Activated CD8-positive, alpha-beta T cell treated with anti-CD3 and anti-CD28 coated beads for 36 hours (primary cell): ENCODE data around the gene GPR156. TPM values are rescaled to one million over a fixed set of nuclear protein-coding genes. Genes with fewer than 3 reads are reported as not detected.
"Not testable (repeated sequence)": the region's sequence is repeated elsewhere in the genome, so short reads cannot be mapped to it uniquely, and the experiment has no call there.

Experiments used
- ATAC-seq: fragments of 200-7000 bp; cut with Tn5 transposase; one replicate; pipeline ENCODE4 v1.10.0; 2021; ENCODE audit warnings: mild to moderate bottlenecking, moderate library complexity
- CTCF ChIA-PET: fragments of 350-600 bp; sonication (Branson Sonifier 250); formaldehyde crosslinking; loops from one replicate; lab custom pipeline; 2021; ENCODE audit warnings: antibody characterized with exemption; lab: Charles Lee
- POLR2A ChIA-PET: fragments of 350-600 bp; sonication (Branson Sonifier 250); formaldehyde crosslinking; loops from one replicate; lab custom pipeline; 2021; ENCODE audit warnings: antibody characterized with exemption; lab: Charles Lee
- DNase-seq: peaks from one replicate; pipeline ENCODE4 v3.0.0-alpha.2; 2020
- H3K27ac Mint-ChIP-seq: one replicate; pipeline ENCODE4 v1.8.0; 2021; ENCODE audit warnings: mild to moderate bottlenecking, mixed read lengths
- H3K27me3 Mint-ChIP-seq: one replicate; pipeline ENCODE4 v1.8.0; 2021; ENCODE audit warnings: mixed read lengths
- H3K36me3 Mint-ChIP-seq: one replicate; pipeline ENCODE4 v1.8.0; 2021; ENCODE audit warnings: low read depth, mixed read lengths
- H3K4me1 Mint-ChIP-seq: one replicate; pipeline ENCODE4 v1.8.0; 2021; ENCODE audit warnings: low read depth, mixed read lengths
- H3K4me3 Mint-ChIP-seq: one replicate; pipeline ENCODE4 v1.8.0; 2021; ENCODE audit warnings: mild to moderate bottlenecking, moderate library complexity, mixed read lengths
- H3K9me3 Mint-ChIP-seq: one replicate; pipeline ENCODE4 v1.8.0; 2021; ENCODE audit warnings: mixed read lengths
- CTCF ChIP-seq: fragments of 200-600 bp; IDR thresholded peaks from one replicate; pipeline ENCODE4 v1.8.0; 2022; ENCODE audit warnings: antibody characterized with exemption, mild to moderate bottlenecking
- intact Hi-C: fragments of 100-400 bp; cut with micrococcal nuclease; formaldehyde crosslinking; loops from one replicate; pipeline ENCODE4 v1.10.0; 2022
- total RNA-seq, 2 experiments: library from RNA; stranded (reverse); gene quantifications; one replicate each; pipeline ENCODE4 v1.2.3, GENCODE V29; 2021

GPR156 gene
- total RNA-seq, 2 experiments from 2014 or later = not detected

- ChIA-PET POLR2A (no interaction called here), CTCF (interaction anchor here (1.0 kb wide), 1 partner anchor 11 kb away, joined by 3 read pairs; no protein-coding TSS in a partner anchor)
- H3K4me3 Mint-ChIP-seq = no peak overlapping the region
- H3K27me3 Mint-ChIP-seq = peaks cover 7% of the 10 kb centered on the region
- ATAC-seq = no peak
- peaks cover 19% of the 10 kb centered on the region for H3K9me3 Mint-ChIP-seq
- H3K36me3 Mint-ChIP-seq = peaks cover 14% of the 10 kb centered on the region
- intact Hi-C loops = no loop called here
- peaks cover 9% of the 10 kb centered on the region for H3K4me1 Mint-ChIP-seq
- H3K27ac Mint-ChIP-seq = no peak overlapping the region
- DNase-seq = no peak
- TF ChIP-seq CTCF = no peak
Measured at GRCh38 chr3:120157681-120158080, 127.3 kb downstream of the GPR156 start.

- ATAC-seq (no peak), DNase-seq (no peak)
- Mint-ChIP-seq H3K9me3 (peaks cover 19% of the 10 kb centered on the region), H3K27me3 (peaks cover 6% of the 10 kb centered on the region), H3K27ac (no peak overlapping the region), H3K36me3 (peaks cover 14% of the 10 kb centered on the region), H3K4me1 (peaks cover 9% of the 10 kb centered on the region), H3K4me3 (no peak overlapping the region)
- intact Hi-C loops = no loop called here
- no peak for TF ChIP-seq CTCF
- ChIA-PET CTCF (interaction anchor here (1.0 kb wide), 1 partner anchor 10 kb away, joined by 3 read pairs; no protein-coding TSS in a partner anchor), POLR2A (no interaction called here)
Measured at GRCh38 chr3:120157113-120157512, 127.9 kb downstream of the GPR156 start.

GRCh38 chr3:120156699-120157098 lies 128.3 kb downstream of the GPR156 start:
- intact Hi-C loops = no loop called here
- POLR2A ChIA-PET = no interaction called here

GRCh38 chr3:120155694-120156093 lies 129.3 kb downstream of the GPR156 start:
- H3K27me3 Mint-ChIP-seq, H3K27ac Mint-ChIP-seq, CTCF ChIA-PET, DNase-seq, intact Hi-C loops, H3K4me3 Mint-ChIP-seq, H3K4me1 Mint-ChIP-seq, POLR2A ChIA-PET, ATAC-seq: not testable (repeated sequence)
- H3K36me3 Mint-ChIP-seq = peaks cover 14% of the 10 kb centered on the region
- peaks cover 19% of the 10 kb centered on the region for H3K9me3 Mint-ChIP-seq

More at GRCh38 chr3:120156699-120157098, 128.3 kb downstream of the GPR156 start:
- TF ChIP-seq CTCF = no peak
- Mint-ChIP-seq H3K27ac (no peak overlapping the region), H3K4me3 (no peak overlapping the region), H3K36me3 (peaks cover 14% of the 10 kb centered on the region), H3K9me3 (peaks cover 19% of the 10 kb centered on the region), H3K27me3 (peaks cover 3% of the 10 kb centered on the region), H3K4me1 (peaks cover 9% of the 10 kb centered on the region)
- CTCF ChIA-PET = no interaction called here
- ATAC-seq (no peak), DNase-seq (no peak)

GRCh38 chr3:120155108-120155507 lies 129.9 kb downstream of the GPR156 start:
- ChIA-PET POLR2A (no interaction called here), CTCF (no interaction called here)
- H3K4me3 Mint-ChIP-seq = no peak overlapping the region
- ATAC-seq (no peak), DNase-seq (no peak)
- intact Hi-C loops = no loop called here
- peaks cover 2% of the 10 kb centered on the region for H3K27me3 Mint-ChIP-seq
- no peak overlapping the region for H3K27ac Mint-ChIP-seq
- peaks cover 19% of the 10 kb centered on the region for H3K9me3 Mint-ChIP-seq
- peaks cover 9% of the 10 kb centered on the region for H3K4me1 Mint-ChIP-seq
- peaks cover 14% of the 10 kb centered on the region for H3K36me3 Mint-ChIP-seq
- no peak for TF ChIP-seq CTCF
